Stimulated activated CD8-positive, alpha-beta memory T cell treated with anti-CD3 and anti-CD28 coated beads, Interleukin-7, amount 100 ng/mL, for 24 hours (primary cell): ENCODE data around the gene SETBP1.
A peak's percentile ranks its signal among the peaks of the same experiment; 100 is the strongest.

Experiments used
- DNase-seq: peaks from one replicate; pipeline ENCODE4 v3.0.0-alpha.2; 2020; ENCODE audit warnings: low read depth

Gene SETBP1

DNA sequence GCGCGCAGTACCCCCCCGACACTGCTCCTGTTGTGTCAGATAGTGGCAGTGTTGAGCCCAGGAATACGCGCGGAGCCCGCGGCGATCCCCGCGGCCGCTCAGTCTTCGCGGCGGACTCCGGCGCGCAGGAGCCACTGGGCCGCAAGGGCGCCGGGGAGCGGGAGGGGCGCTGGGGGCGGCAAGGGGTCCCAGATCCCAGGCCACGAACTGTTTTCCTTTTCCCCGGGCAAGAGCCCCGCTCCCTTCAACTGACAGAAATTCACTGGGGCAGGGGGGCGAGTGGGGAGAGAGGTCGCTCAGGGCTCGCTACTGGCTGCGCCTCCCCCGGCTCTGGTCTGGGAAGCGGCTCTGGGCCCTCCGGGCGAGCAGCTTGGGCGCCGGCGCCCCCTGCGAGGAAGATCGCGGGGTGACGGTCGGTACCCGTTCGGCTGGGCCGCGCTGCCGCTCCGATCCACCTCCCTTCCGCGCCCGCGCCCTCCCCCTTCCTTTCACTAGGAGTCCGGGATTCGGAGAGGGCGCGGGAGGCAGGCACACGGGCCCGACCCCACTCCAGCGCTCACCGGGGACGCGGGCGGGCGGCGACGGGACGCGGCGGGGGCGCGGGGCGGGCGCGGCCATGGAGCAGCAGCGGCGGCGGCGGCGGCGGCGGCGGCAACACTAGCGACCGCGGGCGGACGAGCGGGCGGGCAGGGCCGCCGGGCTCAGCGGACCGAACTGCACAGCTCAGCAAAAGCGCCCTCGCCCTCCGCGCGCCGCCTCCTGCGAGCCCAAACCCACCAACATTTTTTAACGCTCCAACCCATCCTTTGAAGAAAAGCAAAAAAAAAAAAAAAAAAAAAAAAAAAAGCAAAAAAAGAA is 1.4 kb upstream of the SETBP1 start:
- peak; percentile 50 for DNase-seq

DNA sequence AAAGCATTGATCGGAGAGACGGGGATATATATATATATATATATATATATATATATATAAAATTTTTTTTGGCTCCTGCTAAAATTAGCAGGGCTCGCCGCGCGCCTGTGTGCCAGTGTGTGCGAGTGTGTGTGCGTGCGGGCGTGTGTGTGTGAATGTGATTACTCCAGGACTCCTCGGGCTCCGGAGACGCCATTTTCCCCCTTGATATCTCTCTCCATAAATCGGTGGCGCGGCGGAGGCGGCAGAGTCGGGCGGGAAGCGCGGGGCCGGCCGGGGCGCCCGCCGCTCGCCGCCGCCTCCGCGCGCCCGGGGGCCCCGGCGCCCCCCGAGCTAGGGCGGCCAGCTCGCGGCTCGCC is 795 bp upstream of the SETBP1 start:
- DNase-seq = peak; percentile 14

DNA sequence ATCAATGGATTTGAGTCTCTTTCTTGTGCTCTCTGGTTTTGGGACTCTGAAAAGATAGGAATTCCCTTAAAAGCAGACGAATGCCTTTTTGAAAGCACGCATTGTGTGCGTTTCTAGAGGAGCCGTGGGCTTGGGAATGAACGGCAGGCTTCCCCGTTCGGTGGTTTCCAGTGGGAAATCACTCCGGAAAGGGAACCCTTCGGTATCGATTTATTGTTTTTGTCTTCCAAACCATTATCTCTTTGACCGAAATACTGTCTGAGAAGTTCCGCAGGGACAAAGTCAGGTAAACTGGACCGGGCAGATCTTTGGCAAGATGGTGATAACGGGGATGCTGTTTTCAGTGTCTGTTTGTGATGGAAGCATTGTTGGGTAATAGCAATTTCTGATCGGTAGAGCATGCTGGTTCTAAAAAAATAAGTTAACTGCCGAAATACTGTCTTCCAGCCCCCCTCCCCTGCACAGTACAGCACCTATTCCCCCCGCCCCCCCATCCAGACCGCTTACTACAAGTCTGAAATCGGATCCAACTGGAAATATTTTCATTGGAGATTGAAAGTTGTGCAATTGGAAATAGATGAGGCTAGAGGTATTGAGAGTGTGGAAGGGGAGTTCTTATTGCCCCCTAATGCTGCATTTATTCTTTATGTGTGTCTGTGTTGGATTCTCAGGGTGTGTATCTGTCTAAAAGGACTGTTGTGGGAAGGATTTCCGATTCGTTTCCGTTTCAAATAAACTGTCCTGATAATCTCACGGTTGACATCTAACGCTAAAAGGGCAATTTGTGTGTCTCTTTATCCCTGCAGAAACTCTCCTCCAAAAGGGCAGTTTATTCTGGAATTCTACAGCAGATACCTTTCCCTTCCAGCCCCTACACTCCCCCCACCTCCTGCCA is 635 bp downstream of the SETBP1 start:
- no peak for DNase-seq

DNA sequence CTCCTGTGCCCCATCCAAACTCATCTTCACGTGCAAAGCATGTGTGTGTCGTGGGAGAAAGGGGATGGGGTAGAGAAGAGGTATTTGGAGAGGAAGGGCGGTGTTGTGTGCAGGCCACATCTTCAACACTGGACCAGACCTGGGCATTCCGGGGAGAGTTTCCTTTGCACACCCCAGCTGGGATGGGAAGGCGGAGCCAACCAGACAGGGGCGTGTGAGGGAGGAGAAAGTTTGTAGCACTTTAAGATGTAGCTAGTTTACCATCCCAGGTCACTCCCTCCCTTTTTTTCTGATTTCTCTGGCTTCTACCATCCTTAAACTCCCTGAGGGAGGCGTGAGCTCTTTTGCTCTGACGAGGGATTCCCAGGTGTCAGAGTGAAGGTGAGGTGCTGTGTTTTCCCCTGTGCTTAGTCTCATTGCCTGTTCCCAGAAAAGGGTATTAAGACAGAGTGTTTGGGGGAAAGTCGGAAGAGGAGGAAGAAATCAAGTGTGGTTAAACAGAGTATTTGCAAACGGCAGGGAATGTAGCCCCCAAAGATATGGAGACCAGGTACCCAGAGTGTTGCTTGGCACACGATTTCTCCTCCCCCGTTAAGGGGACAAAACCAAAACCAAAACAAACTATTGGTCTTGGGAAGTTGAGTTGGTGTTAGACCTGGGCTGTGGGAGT is 1.6 kb downstream of the SETBP1 start:
- no peak for DNase-seq

DNA sequence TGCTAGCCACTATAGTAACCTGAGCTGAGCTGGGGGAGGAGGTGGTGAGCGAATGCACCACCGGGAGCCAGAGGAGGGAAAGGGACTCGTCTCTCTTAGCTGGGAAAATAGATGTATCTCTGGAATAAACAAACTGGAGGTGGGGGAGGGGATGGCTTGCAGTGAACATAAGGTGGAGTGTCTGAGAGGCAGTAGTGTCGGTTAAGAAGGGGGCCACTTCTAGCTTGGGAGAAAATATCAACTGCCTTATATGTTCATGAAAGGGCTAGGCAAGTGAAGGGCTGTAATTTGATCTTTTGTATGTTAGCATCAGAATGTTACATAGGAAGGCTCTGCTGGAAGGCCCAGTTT is 2.2 kb downstream of the SETBP1 start:
- no peak for DNase-seq

DNA sequence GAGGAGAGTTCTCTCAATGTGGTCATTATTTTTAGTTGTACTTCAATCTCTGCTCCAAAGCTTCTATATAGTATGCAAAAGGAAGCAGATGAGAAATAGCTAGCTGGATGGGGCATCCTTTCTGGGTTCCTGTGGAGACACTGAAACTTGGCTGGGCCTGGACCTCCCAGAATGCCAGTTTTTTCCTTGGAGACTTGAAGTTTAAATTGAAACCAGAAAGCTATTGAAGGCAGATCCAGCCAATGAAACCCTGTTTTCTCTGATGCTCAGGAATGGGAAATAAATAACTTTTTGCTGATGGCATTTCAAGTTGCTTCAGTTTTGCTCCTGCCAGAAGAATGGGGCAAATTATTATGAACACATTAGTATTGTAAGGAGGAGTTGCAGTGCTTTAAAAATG is 2.9 kb downstream of the SETBP1 start:
- no peak for DNase-seq

DNA sequence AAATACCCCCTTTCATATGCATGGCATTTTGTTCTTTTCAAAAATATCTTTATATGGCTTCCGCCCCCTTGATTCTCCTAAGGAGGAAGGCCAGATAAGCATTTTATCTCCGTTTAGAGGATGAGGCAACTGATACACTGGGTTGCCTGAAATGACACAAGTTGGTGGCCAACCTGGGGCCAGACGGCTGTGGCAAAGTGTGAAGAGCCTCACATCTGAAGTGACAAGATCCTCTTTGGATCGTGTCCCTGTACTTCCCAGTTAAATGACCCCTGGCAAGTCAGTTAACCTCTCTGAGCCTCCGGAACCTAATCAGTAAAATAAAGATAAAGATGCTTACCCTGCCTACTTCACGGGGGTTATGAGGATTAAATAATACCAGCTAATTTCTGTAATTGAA is 4.6 kb downstream of the SETBP1 start:
- no peak for DNase-seq

DNA sequence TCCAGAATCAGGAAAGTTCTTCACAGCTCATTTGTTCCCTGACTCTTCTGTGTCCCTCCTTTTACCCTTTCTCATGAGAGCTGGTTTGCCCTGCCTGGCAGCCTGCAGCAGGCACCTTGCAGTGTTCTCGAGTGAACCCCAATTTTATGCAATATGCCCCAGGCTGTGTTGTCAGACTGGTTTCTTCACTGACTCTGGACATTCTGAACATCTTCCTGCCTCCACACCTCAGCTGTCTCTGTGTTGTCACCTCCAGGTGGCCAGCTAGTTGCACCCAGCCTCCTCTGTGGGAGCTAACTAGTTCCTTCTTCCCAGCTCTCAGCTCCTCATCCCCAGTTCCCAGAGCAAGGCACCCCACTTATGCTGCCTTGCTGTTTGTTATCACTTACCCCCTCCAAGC is 5.5 kb downstream of the SETBP1 start:
- no peak for DNase-seq

DNA sequence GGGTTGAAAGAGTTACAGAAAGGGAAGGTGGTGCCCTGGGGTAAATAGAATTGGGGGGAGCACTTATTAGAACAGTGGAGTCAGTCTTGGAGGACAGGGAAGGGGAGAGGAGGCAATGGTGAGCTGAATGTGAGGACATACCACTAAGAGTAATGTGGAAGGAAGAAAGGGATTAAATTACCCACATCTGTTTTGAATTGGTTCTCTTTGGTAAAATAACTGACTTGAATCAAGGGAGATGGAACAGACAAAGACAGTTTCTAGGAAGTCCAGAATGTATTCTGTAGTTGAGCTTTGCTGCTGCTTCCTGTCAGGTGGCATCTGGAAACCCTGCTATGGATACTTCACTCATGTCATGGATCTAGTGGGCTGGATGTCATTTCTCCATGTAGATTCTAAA is 6.7 kb downstream of the SETBP1 start:
- no peak for DNase-seq

DNA sequence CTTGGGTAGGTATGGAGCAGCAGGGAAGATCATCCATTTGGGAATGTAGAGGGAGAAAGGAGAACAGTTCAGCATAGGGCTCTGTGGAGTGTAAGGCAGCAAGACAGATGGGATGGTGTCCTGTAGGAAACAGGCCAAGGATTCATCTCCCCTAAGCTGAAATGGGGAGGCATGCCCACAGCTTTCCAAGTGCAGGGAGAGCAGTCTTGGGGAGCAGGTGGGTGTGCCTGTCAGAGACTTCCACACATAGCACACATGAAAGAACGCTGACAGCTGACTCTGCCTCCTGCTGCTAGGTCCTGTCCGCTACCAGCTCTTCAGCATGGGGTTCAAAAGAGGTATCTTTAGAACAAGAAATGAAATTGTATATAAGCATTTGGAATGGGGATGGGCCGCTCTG is 9.0 kb downstream of the SETBP1 start:
- no peak for DNase-seq

DNA sequence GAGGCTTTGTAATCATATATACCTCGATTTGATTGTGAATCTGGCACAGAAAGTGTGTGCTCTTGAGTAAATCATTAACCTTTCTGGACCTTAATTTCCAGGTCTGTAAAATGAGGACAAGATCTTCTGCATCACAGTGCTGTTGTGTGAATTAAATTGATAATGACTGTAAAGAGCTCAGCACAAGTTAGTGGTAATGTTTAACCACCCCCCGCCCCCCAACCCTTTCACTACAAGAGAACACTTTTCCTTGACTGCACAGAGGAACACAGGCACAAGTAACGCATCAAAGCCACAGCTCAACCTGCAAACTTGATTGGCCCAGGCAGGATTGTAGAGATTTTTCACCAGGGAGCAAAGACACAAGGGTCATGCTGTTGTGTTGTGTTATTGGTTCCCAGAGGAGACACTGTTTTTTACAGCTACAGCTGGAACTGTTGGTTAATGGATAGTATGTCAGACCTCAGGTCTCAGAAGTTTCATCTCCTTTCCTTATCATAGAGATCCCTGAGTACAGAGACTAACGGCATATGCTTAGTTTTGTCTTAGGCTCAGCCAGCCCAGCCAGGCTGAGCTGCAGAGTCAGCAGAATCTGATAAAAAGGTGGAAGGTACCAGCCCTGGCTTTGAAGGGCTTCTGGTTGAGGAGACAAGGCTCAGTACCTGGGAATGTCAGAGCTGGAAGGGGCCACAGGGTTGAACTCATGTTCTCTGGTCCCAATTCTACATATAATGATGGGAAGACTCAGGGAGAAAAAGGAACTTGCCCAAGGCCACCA is 10.6 kb downstream of the SETBP1 start:
- no peak for DNase-seq

DNA sequence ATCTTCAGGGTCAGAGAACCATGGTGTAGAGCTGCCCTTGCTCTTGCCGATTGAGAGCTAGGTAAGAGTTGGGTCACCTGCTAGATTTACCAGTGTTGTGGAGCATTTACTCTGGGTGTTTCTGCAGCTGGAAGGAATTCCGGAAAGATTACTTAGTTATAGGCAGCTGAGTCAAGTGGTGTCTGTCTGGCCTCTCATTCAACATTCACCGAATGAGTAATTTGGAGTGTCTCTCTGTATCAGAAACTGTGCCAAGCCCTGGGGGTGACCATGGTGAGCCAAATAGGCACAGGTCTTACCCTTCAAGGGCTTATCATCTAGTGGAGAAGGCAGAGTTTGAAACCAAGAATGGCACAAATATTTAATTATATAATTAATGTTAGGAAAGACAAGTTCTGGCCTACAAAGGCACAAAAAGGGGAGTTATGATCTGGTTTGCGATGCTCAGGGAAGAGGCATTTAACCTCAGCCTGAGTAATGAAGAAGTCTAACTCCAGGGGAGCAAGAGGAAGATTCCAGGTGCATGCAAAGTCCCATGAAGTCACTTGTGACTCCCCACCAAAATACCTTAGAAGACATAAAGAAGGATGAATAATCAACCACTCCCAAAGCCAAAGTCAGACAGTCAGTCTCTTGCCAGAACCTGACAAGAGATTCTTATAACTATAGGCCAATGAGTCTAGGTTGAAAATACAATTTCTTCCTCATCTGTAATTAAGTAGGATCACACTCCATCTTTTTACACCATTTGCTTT is 12.5 kb downstream of the SETBP1 start:
- DNase-seq = no peak

DNA sequence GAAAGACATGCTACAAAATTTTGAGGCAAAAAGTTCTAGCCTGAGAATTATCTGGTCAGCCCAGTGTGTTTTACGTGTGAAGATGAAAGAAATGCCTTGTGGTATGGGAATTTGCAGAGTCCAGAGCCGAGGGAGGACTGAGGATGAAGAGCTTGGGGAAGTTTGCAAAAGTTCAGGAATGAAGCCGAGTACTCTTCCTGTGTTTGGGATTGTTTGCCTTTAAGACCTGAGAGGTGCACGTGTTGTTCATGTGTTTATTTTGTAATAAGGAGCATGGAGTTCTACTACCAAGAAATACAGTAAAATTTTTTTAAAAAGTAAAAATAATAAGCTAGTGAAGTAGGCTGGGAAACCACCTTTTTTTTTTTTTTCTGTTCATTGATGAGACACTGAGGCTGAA is 14.8 kb downstream of the SETBP1 start:
- DNase-seq = no peak

DNA sequence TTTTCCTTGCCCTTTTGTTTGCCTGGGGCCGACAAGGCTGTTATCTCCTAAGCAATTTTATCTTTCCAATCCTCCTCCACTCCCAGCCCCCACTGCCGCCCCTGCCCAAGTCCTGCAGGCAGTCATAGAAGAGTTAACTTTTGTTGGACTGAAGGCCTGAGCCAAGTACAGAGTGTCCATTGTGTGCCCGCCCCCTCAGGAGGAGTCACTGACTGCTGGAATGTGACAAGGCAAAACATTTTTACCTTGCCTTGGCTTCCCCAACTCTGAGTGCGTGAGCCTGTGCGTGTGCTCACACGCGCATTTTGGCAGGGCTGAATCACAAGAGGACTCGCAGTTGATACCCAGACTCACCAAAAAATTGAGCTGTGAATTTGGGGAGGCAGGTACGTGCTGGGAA is 16.2 kb downstream of the SETBP1 start:
- DNase-seq = no peak

DNA sequence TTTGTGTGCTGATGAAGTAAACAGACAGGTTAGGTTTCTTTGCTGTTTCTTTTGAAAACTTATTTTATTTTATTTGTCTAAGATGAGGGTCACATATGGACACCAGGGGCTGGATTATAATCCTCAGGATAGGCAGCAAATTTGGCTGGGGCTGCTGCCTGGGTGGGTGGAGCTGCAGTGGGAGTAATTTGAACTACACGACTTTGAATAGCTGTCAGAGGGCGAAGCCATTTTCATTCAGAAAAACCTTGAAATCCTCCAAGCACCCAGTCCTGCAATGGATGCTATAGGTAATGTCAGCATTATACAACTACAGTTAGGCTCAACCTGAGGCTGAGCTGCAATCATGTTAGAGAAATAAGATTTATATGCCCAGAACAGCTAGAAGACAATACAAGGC is 16.6 kb downstream of the SETBP1 start:
- no peak for DNase-seq

DNA sequence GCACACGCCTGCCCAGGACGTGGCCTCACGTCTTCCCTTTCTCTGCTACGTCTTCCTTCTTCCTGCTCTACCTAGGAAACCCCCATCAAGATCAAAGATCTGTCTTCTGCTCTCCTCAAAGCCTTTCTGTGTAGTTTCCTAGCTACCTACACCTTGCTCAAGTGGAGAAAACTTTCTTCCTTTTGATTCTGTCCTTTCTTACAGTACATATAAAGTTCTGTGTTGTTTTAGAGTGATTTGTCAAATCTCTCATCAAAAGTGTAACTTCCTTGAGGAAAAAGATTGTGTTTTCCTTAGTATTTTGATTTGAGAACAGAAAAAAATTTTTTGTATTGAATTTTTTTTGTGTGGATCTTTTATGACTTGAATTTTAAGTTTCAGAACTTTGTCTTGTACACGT is 17.8 kb downstream of the SETBP1 start:
- no peak for DNase-seq

DNA sequence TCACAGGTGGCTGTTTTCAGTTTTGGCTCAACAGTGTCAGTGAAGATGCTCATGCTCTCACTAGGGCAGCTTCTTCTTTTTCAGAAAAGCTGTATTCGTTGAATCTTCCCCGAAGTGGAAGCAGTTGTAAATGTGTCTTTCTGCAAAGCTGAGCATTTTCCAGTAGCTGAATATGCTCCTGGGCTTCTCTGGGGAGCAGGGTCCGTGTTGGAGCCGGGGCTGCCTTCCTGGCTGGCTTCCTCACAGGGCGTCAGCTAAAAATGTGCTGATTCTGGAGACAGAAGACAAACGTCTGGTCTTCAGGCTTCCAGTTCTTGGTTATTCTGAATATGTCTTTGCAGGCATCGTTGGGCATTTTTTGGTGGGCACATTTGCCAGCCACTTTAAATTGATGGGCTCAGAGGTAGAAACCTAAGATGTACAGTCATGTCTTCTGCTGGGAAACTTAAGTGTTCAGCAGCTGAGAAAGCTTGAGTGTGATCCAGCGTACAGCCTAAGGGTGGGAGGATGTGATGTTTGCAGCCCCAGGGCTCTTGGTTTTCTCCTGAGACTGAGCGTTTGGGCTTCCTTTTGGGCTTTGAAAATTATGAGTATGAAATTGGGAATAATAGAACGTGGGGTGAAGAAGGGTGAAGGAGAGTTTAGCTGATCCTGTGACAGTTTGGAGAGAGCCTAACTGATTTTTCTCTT is 19.0 kb downstream of the SETBP1 start:
- no peak for DNase-seq

DNA sequence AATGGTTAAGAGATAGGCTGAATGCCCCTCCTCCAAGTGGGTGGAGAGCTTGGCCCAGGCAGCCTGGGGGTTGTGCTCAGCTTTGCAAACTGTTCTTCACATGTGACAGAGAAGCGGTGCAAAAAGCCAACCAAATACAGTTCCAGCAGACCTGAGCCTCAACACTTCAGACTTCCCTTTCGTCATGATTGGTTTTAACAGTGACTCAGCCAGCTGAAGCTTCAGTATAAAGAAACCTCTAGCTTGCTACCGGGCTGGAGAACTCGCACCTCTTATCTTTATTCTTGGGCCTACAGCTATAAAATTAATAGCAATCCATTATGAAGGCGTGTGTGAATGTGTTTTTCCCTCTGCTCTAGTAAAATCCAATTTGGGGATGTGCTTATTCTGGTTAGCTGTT is 20.0 kb downstream of the SETBP1 start:
- no peak for DNase-seq

DNA sequence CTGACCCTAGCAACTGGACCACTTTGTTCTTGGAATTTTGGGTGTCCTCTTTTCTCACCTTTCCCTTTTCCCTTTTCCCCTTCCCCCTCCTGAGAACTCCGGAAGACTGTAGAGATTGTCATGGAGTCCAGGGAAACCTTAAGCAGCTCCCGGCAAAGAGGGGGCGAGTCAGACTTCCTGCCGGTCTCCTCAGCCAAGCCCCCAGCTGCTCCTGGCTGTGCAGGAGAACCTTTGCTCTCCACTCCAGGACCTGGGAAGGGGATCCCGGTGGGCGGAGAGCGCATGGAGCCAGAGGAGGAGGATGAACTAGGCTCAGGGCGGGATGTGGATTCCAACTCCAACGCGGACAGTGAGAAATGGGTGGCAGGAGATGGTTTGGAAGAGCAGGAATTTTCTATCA is 20.5 kb downstream of the SETBP1 start:
- no peak for DNase-seq

DNA sequence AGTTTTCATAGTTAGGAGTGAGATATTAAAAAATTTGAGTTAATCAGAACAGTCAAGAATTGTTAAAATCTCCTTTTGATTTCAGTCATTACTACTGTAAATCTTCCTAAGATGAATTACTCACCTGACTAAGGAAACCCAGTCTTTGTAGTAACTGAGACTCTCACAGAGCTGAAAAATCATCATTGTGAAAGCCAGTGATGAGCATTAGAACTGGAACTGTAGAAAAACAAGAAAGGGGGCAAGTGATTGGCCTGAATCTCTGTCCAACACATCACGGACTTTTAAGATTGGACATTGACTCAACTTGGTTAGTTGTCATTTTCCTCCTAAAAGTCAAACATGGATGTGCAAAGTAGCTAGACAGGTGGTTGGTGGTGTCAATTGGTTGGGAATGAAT is 21.9 kb downstream of the SETBP1 start:
- DNase-seq = no peak
